PC-9 (cell line): Measurements from ENCODE around the gene MAGI1. TPM values are rescaled to one million over a fixed set of nuclear protein-coding genes. Genes with fewer than 3 reads are reported as not detected.

Experiments
- BruUV-seq: library from RNA; stranded (reverse); fragments of 400-500 nt; replicated peaks from 2 replicates; lab custom pipeline; 2021; lab: Mats Ljungman, UMichigan
- CTCF ChIA-PET: fragments of 300-600 bp; sonication (Branson Sonifier 250); formaldehyde crosslinking; loops from one replicate; lab custom pipeline; 2022; ENCODE audit warnings: antibody characterized with exemption; lab: Charles Lee
- POLR2A ChIA-PET: fragments of 300-600 bp; sonication (Branson Sonifier 250); formaldehyde crosslinking; loops from one replicate; lab custom pipeline; 2022; ENCODE audit warnings: antibody characterized with exemption; ENCODE audit not compliant: unreplicated experiment; lab: Charles Lee
- DNase-seq, 2 experiments: peaks; one replicate each; pipeline versions ENCODE4 v3.0.0 to v3.0.0-alpha.2; 2015 to 2022; ENCODE audit warnings: mixed read lengths in 1 of 2
- H2AFZ ChIP-seq: fragments of 200-600 bp; sonication (generic); 2 replicates; pipeline ENCODE4 v1.8.1; 2017; ENCODE audit warnings: antibody characterized with exemption
- H3F3A ChIP-seq: fragments of 200-600 bp; sonication (generic); 2 replicates; pipeline ENCODE4 v1.8.1; 2017; ENCODE audit warnings: antibody characterized with exemption, mild to moderate bottlenecking, low read depth; ENCODE audit not compliant: insufficient read depth
- H3K27ac ChIP-seq: fragments of 200-600 bp; sonication (generic); 2 replicates; pipeline ENCODE4 v1.6.1; 2016; ENCODE audit warnings: mixed run types
- H3K27me3 ChIP-seq: fragments of 200-600 bp; sonication (generic); 2 replicates; pipeline ENCODE4 v1.6.1; 2016; ENCODE audit warnings: low read depth, mixed run types; ENCODE audit not compliant: insufficient read depth
- H3K36me3 ChIP-seq: fragments of 200-600 bp; sonication (generic); 2 replicates; pipeline ENCODE4 v1.6.1; 2016; ENCODE audit warnings: low read depth, mixed run types
- H3K4me1 ChIP-seq: fragments of 200-600 bp; sonication (generic); replicated peaks from 2 replicates; pipeline ENCODE4 v1.6.1; 2016; ENCODE audit warnings: mixed run types; ENCODE audit not compliant: insufficient read depth
- H3K4me2 ChIP-seq: fragments of 200-600 bp; sonication (generic); 2 replicates; pipeline ENCODE4 v1.6.1; 2017; ENCODE audit warnings: mixed run types
- H3K4me3 ChIP-seq: fragments of 200-600 bp; sonication (generic); 2 replicates; pipeline ENCODE4 v1.6.1; 2016; ENCODE audit warnings: mixed run types
- H3K79me2 ChIP-seq: fragments of 200-600 bp; sonication (generic); 2 replicates; pipeline ENCODE4 v1.6.1; 2017; ENCODE audit warnings: low read depth, mixed run types
- H3K9me2 ChIP-seq: fragments of 200-600 bp; sonication (generic); 2 replicates; pipeline ENCODE4 v1.8.1; 2017; ENCODE audit warnings: mild to moderate bottlenecking; ENCODE audit not compliant: insufficient read depth
- H3K9me3 ChIP-seq: fragments of 200-600 bp; sonication (generic); 2 replicates; pipeline ENCODE4 v1.8.1; 2016; ENCODE audit warnings: low read depth; ENCODE audit not compliant: insufficient read depth
- H4K20me1 ChIP-seq: fragments of 200-600 bp; sonication (generic); 2 replicates; pipeline ENCODE4 v1.8.1; 2017; ENCODE audit not compliant: insufficient read depth
- EZH2 ChIP-seq: fragments of 200-600 bp; sonication (generic); IDR thresholded peaks from 2 replicates; pipeline ENCODE4 v1.8.0; 2017; ENCODE audit warnings: antibody characterized with exemption, low read depth
- intact Hi-C: fragments of 100-400 bp; cut with micrococcal nuclease; formaldehyde crosslinking; loops from one replicate; pipeline ENCODE4 v1.10.0; 2022; ENCODE audit not compliant: unreplicated experiment
- total RNA-seq: library from RNA; stranded (reverse); gene quantifications from 2 replicates; pipeline ENCODE4 v1.2.3, GENCODE V29; 2021
- TF ChIP-seq, protein P1 (sequence below): fragments of 200-600 bp; sonication (generic); conservative IDR thresholded peaks from 2 replicates; pipeline ENCODE4 v1.6.1; 2017; ENCODE audit warnings: mixed run types, antibody characterized with exemption, mild to moderate bottlenecking, moderate library complexity

MAGI1 gene
- total RNA-seq, 1 experiment from 2014 or later = 23.3 TPM

DNA sequence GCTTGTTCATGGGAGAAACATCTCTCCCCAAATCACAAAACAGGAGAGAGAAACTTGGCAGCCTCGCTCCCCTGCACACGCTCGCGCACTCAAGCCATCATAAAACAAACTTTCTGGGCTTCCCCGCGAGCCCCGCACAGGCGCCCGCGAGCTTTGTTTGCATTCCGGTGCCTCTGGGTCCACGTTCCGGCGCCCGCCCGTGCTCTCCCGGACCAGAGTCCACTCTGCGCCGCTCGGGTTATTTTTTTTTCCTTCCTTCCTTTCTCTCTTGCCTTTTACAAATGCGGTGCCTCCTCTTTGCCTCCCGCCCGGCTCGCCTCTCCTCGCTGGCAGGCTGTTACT lies 363 bp downstream of the MAGI1 start:
- H3K4me2 ChIP-seq = peak overlapping the region; percentile 80
- H3K27ac ChIP-seq = peak overlapping the region; percentile 77

DNA sequence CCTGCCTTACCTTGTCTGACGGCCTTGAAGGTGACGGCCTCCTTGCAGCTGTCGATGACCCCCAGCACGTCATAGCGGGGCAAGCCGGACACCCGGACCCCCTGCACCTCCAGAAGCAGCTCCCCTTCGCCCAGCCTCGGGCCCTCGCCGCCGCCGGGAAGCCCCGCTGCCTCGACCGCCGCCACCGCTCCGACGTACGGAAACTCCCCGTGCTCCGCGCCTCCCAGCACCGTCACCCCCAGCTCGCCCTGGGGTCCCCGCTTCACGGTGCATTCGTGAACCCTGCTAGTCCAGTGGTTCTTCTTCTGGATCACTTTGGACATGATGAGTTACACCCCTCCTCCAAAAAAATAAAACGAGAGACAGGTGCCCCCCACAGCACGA lies 740 bp downstream of the MAGI1 start:
- Histone ChIP-seq H3K27ac (peak overlapping the region; percentile 77), H3K9me2 (no peaks in the 10 kb centered on the region), H3K4me2 (peak overlapping the region; percentile 80), H3K4me3 (peak overlapping the region; percentile 82), H3K4me1 (peaks cover 28% of the 10 kb centered on the region), H3K27me3 (no peaks in the 10 kb centered on the region), H3K36me3 (no peaks in the 10 kb centered on the region), H3K9me3 (no peaks in the 10 kb centered on the region), H3K79me2 (peaks cover 52% of the 10 kb centered on the region), H3F3A (0 out of 2 replicates have a peak, but pooled peaks cover 3% of the 10 kb centered on the region), H4K20me1 (no peaks in the 10 kb centered on the region), H2AFZ (peak overlapping the region; percentile 94)
- ChIA-PET CTCF (no interaction called here), POLR2A (interaction anchor here (1.0 kb wide), 1 partner anchor 16 kb away, joined by 5 read pairs; no protein-coding TSS in a partner anchor)
- BruUV-seq = no TSS peak
- peak in 1 of 2 experiments; percentile 16 for DNase-seq
- intact Hi-C loops = loop anchor here (2.0 to 5.0 kb wide), 5 partner anchors 41 to 253 kb away; no protein-coding TSS in a partner anchor
- no peak for TF ChIP-seq EZH2
- TF ChIP-seq, protein P1, sequence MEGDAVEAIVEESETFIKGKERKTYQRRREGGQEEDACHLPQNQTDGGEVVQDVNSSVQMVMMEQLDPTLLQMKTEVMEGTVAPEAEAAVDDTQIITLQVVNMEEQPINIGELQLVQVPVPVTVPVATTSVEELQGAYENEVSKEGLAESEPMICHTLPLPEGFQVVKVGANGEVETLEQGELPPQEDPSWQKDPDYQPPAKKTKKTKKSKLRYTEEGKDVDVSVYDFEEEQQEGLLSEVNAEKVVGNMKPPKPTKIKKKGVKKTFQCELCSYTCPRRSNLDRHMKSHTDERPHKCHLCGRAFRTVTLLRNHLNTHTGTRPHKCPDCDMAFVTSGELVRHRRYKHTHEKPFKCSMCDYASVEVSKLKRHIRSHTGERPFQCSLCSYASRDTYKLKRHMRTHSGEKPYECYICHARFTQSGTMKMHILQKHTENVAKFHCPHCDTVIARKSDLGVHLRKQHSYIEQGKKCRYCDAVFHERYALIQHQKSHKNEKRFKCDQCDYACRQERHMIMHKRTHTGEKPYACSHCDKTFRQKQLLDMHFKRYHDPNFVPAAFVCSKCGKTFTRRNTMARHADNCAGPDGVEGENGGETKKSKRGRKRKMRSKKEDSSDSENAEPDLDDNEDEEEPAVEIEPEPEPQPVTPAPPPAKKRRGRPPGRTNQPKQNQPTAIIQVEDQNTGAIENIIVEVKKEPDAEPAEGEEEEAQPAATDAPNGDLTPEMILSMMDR = no peak

More for the DNA sequence above, 363 bp downstream of the MAGI1 start:
- DNase-seq = no peak
- CTCF ChIA-PET = no interaction called here
- H3K9me2 ChIP-seq = no peaks in the 10 kb centered on the region
- H3K4me3 ChIP-seq = peak overlapping the region; percentile 82
- TF ChIP-seq, protein P1 = no peak
- no peak for TF ChIP-seq EZH2
- no peaks in the 10 kb centered on the region for H4K20me1 ChIP-seq
- TSS peak; percentile 37 for BruUV-seq
- intact Hi-C loops = loop anchor here (2.0 to 5.0 kb wide), 5 partner anchors 42 to 254 kb away; no protein-coding TSS in a partner anchor
- H3K36me3 ChIP-seq = no peaks in the 10 kb centered on the region
- no peaks in the 10 kb centered on the region for H3K9me3 ChIP-seq
- H3F3A ChIP-seq = 0 out of 2 replicates have a peak, but pooled peaks cover 3% of the 10 kb centered on the region
- peak overlapping the region; percentile 94 for H2AFZ ChIP-seq
- peaks cover 28% of the 10 kb centered on the region for H3K4me1 ChIP-seq
- H3K27me3 ChIP-seq = no peaks in the 10 kb centered on the region
- POLR2A ChIA-PET = interaction anchor here (1.0 kb wide), 1 partner anchor 16 kb away, joined by 5 read pairs; no protein-coding TSS in a partner anchor
- H3K79me2 ChIP-seq = peaks cover 49% of the 10 kb centered on the region

DNA sequence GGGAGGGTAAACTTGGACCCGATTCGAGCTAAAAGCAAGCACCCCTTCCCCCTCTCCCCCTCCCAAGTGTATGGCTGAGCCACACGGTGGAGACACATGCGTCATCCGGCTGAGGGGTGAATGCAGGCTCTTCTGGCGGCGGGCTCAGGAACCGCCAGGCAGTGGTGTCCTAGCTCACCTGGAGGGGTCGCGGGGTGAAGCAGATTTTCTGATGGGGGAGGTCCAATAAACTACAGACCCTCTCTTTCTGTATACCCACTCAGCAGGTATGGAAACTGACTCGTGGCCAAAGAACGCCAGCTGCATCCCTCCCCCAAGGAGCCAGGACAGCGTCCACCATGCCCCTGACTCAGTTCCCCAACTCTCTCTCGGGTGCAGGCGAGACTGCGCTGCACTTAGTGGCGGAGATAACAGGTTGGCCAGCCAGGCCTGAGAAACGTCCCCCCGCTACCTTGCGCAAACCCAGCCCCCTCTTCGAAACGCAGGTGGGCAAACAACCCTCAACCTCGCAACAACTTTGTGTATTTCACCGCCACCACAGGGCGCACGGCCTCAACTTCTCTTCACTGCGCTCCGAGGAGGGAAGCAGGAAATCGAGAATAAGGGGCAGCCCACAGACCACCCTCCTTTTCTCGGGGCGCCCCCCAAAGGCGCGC lies 1.3 kb downstream of the MAGI1 start:
- H3K9me2 ChIP-seq = no peaks in the 10 kb centered on the region
- H3K27me3 ChIP-seq = no peaks in the 10 kb centered on the region
- H3K27ac ChIP-seq = peak overlapping the region; percentile 77; the same call in 1 of the 2 replicates
- H3K4me1 ChIP-seq = peaks cover 28% of the 10 kb centered on the region
- BruUV-seq = no TSS peak
- H3K4me2 ChIP-seq = peak overlapping the region; percentile 80
- POLR2A ChIA-PET = interaction anchor here (0.5 to 1.3 kb wide), 3 partner anchors 15 to 250 kb away, joined by 4 to 8 read pairs (median 5); no protein-coding TSS in a partner anchor
- CTCF ChIA-PET = no interaction called here
- TF ChIP-seq, protein P1 = no peak
- TF ChIP-seq EZH2 = no peak
- peak overlapping the region; percentile 82 for H3K4me3 ChIP-seq
- intact Hi-C loops = loop anchor here (5.0 kb wide), 1 partner anchor 180 kb away; no protein-coding TSS in a partner anchor
- 0 out of 2 replicates have a peak, but pooled peaks cover 3% of the 10 kb centered on the region for H3F3A ChIP-seq
- H3K79me2 ChIP-seq = peaks cover 57% of the 10 kb centered on the region
- peak; percentile 46 to 47 for DNase-seq
- H4K20me1 ChIP-seq = no peaks in the 10 kb centered on the region
- H2AFZ ChIP-seq = peak overlapping the region; percentile 94
- no peaks in the 10 kb centered on the region for H3K36me3 ChIP-seq
- H3K9me3 ChIP-seq = no peaks in the 10 kb centered on the region
